ENCODE results near the gene DNAJB11. TPM values are rescaled to one million over a fixed set of nuclear protein-coding genes. Genes with fewer than 3 reads are reported as not detected.
A peak's percentile ranks its signal among the peaks of the same experiment; 100 is the strongest.
"Not testable (repeated sequence)": the region's sequence is repeated elsewhere in the genome, so short reads cannot be mapped to it uniquely, and the experiment has no call there.

The DNAJB11 gene
- total and polyA plus RNA-seq, 8 donors: 17.0 to 62.1 (median 31.9) TPM

GRCh38 chr3:186566772-186567071 is 3.8 kb upstream of the DNAJB11 start:
- DNase-seq: no peak
- H3K4me1 ChIP-seq: peaks cover 23 to 80% (median 55%) of the 10 kb centered on the region in 4 donors

GRCh38 chr3:186567072-186567921 is 3.2 kb upstream of the DNAJB11 start, which contains the start of gene TBCCD1:
TSS of gene TBCCD1 (minus strand) at chr3:186567339. CDS start at chr3:186564329, 3,010 bp downstream.
- 0 to 1% (median 0%) methylated on average over 6 to 66 of the region's 66 CpGs for WGBS, 5 donors
- peak; percentile 79 to 96 (median 96) for TF ChIP-seq POLR2AphosphoS5 (IDR thresholded peaks at IDR 0.05)
- TF ChIP-seq POLR2A (IDR thresholded peaks at IDR 0.05): peak in 1 of 4 donors; percentile 76
- TF ChIP-seq CTCF (IDR thresholded peaks at IDR 0.05): no peak
- Histone ChIP-seq H3K9me3 (no peaks in the 10 kb centered on the region), H3K4me3 (peak within 1 kb of the TSS; percentile 61 to 94 (median 82)), H3K36me3 (peaks cover 5 to 23% (median 14%) of the 10 kb centered on the region in 4 donors), H3K27me3 (no peaks in the 10 kb centered on the region), H3K4me1 (peaks cover 26 to 82% (median 58%) of the 10 kb centered on the region in 4 donors), H3K27ac (peak within 1 kb of the TSS; percentile 84 to 93 (median 92))
- DNase-seq: peak; percentile 95 to 97
- intact Hi-C loops (cut with DNase I; ENCODE audit: low total_unique reads): no loop called here

More at GRCh38 chr3:186566772-186567071, 3.8 kb upstream of the DNAJB11 start:
- Histone ChIP-seq H3K27me3 (no peaks in the 10 kb centered on the region), H3K4me3 (peak overlapping the region; percentile 61 to 94 (median 82)), H3K36me3 (peaks cover 0 to 22% (median 17%) of the 10 kb centered on the region in 4 donors), H3K9me3 (no peaks in the 10 kb centered on the region), H3K27ac (peak overlapping the region; percentile 84 to 93 (median 92))
- WGBS, 5 donors: 0 to 1% (median 0%) methylated on average over 12 to 14 of the region's 14 CpGs
- TF ChIP-seq CTCF (IDR thresholded peaks at IDR 0.05) (no peak), POLR2A (IDR thresholded peaks at IDR 0.05) (no peak), EP300 (IDR thresholded peaks at IDR 0.05) (no peak), POLR2AphosphoS5 (IDR thresholded peaks at IDR 0.05) (no peak)
- intact Hi-C loops (cut with DNase I; ENCODE audit: low total_unique reads): no loop called here

GRCh38 chr3:186569361-186569760 is 1.2 kb upstream of the DNAJB11 start:
- Histone ChIP-seq H3K4me1 (peaks cover 26 to 79% (median 57%) of the 10 kb centered on the region in 4 donors), H3K36me3 (peaks cover 14 to 24% (median 22%) of the 10 kb centered on the region in 4 donors), H3K4me3 (peak overlapping the region in 3 of 4 donors; percentile 82 to 92 (median 83)), H3K27ac (peak overlapping the region in 3 of 5 donors; percentile 75 to 96 (median 96))
- DNase-seq; intact Hi-C loops (cut with DNase I; ENCODE audit: low total_unique reads); H3K9me3 ChIP-seq; H3K27me3 ChIP-seq: not testable (repeated sequence)
- WGBS, 5 donors: 44 to 74% (median 62%) methylated on average over 11 of the region's 11 CpGs

- peak overlapping the region; percentile 5 to 98 (median 96) for H3K27ac ChIP-seq
- 5 to 6% (median 5%) methylated on average over 7 of the region's 7 CpGs for WGBS, 5 donors
- H3K36me3 ChIP-seq: peaks cover 14 to 28% (median 26%) of the 10 kb centered on the region in 4 donors
- H3K9me3 ChIP-seq: no peaks in the 10 kb centered on the region
- no peaks in the 10 kb centered on the region for H3K27me3 ChIP-seq
- H3K4me1 ChIP-seq: peaks cover 26 to 79% (median 57%) of the 10 kb centered on the region in 4 donors
- no peak for DNase-seq
- TF ChIP-seq POLR2AphosphoS5 (IDR thresholded peaks at IDR 0.05) (no peak), EP300 (IDR thresholded peaks at IDR 0.05) (no peak), CTCF (IDR thresholded peaks at IDR 0.05) (no peak), POLR2A (IDR thresholded peaks at IDR 0.05) (no peak)
- H3K4me3 ChIP-seq: peak overlapping the region; percentile 82 to 92 (median 83)
- intact Hi-C loops (cut with DNase I; ENCODE audit: low total_unique reads): loop anchor here (10.0 kb wide), 1 partner anchor 215 kb away; the partner anchor contains the start of gene EIF4A2
These were observed 783 bp upstream of the DNAJB11 start for GRCh38 chr3:186569779-186570095.
